Mesendoderm (in vitro differentiated cells): ENCODE results near the gene B9D1.

Source experiments
- DNase-seq: peaks from one replicate; pipeline ENCODE4 v3.0.0; 2013
- H2AK5ac ChIP-seq: 2 replicates; pipeline ENCODE4 v1.6.1; 2013; ENCODE audit warnings: low read length, inconsistent platforms
- H2BK120ac ChIP-seq: 2 replicates; pipeline ENCODE4 v1.6.1; 2013; ENCODE audit warnings: low read depth, mild to moderate bottlenecking, low read length, moderate library complexity, mixed read lengths
- H2BK15ac ChIP-seq: replicated peaks from 2 replicates; pipeline ENCODE4 v1.6.1; 2013; ENCODE audit warnings: low read depth, mild to moderate bottlenecking, moderate library complexity
- H2BK5ac ChIP-seq: 2 replicates; pipeline ENCODE4 v1.6.1; 2013; ENCODE audit warnings: low read length, inconsistent platforms
- H3K18ac ChIP-seq: 2 replicates; pipeline ENCODE4 v1.6.1; 2013; ENCODE audit warnings: mild to moderate bottlenecking, low read length, mixed read lengths
- H3K23ac ChIP-seq: one replicate; pipeline ENCODE4 v1.6.1; 2013; ENCODE audit warnings: low read length
- H3K27ac ChIP-seq: 2 replicates; pipeline ENCODE4 v1.5.1; 2013; ENCODE audit warnings: low read depth, mild to moderate bottlenecking, inconsistent platforms, low read length, moderate library complexity
- H3K27me3 ChIP-seq: 2 replicates; pipeline ENCODE4 v1.6.1; 2013; ENCODE audit warnings: low read length, control low read depth, mild to moderate bottlenecking, inconsistent platforms; ENCODE audit not compliant: insufficient read depth, poor library complexity
- H3K36me3 ChIP-seq: 2 replicates; pipeline ENCODE4 v1.6.1; 2013; ENCODE audit warnings: low read length, inconsistent platforms; ENCODE audit not compliant: control insufficient read depth, insufficient read depth
- H3K4ac ChIP-seq: one replicate; pipeline ENCODE4 v1.6.1; 2013; ENCODE audit warnings: low read depth, mild to moderate bottlenecking, low read length, moderate library complexity
- H3K4me1 ChIP-seq: 2 replicates; pipeline ENCODE4 v1.6.1; 2013; ENCODE audit warnings: low read depth, low read length, inconsistent platforms; ENCODE audit not compliant: control insufficient read depth
- H3K4me2 ChIP-seq: 2 replicates; pipeline ENCODE4 v1.6.1; 2013; ENCODE audit warnings: low read length
- H3K4me3 ChIP-seq: 2 replicates; pipeline ENCODE4 v1.5.1; 2013; ENCODE audit warnings: mild to moderate bottlenecking, low read length
- H3K56ac ChIP-seq: one replicate; pipeline ENCODE4 v1.6.1; 2013; ENCODE audit warnings: low read length
- H3K79me1 ChIP-seq: 2 replicates; pipeline ENCODE4 v1.6.1; 2013; ENCODE audit warnings: low read length, inconsistent platforms
- H3K79me2 ChIP-seq: 2 replicates; pipeline ENCODE4 v1.6.1; 2013; ENCODE audit warnings: mild to moderate bottlenecking, low read length; ENCODE audit not compliant: control insufficient read depth, insufficient read depth
- H3K9ac ChIP-seq: 2 replicates; pipeline ENCODE4 v1.6.1; 2013; ENCODE audit warnings: low read length, inconsistent platforms
- H4K5ac ChIP-seq: one replicate; pipeline ENCODE4 v1.6.1; 2013; ENCODE audit warnings: low read length
- H4K8ac ChIP-seq: one replicate; pipeline ENCODE4 v1.6.1; 2013; ENCODE audit warnings: low read depth, mild to moderate bottlenecking, control low read depth, low read length, moderate library complexity
- WGBS: extraction: QIAGEN DNeasy Blood & Tissue Kit; methylation state at CpG from one replicate; pipeline ENCODE4 v1.1.7; 2013; ENCODE audit warnings: low lambda C conversion rate, missing lambda C conversion rate; ENCODE audit not compliant: insufficient coverage; ENCODE audit errors: extremely low coverage; 5-methylcytosine and 5-hydroxymethylcytosine counted together

Gene B9D1

GRCh38 chr17:19369846-19370492 is 7.4 kb upstream of the B9D1 start:
- H4K5ac ChIP-seq: no peak overlapping the region
- no peaks in the 10 kb centered on the region for H3K36me3 ChIP-seq
- no peaks in the 10 kb centered on the region for H3K4me1 ChIP-seq
- no peak overlapping the region for H2BK5ac ChIP-seq
- no peaks in the 10 kb centered on the region for H3K27me3 ChIP-seq
- no peak overlapping the region for H3K4ac ChIP-seq
- H3K79me1 ChIP-seq: no peaks in the 10 kb centered on the region
- no peak overlapping the region for H2BK120ac ChIP-seq
- H2BK15ac ChIP-seq: no peak overlapping the region
- no peak overlapping the region for H3K9ac ChIP-seq
- H3K4me2 ChIP-seq: no peak overlapping the region
- DNase-seq: no peak
- no CpG with 5 or more reads among the region's 12 CpGs for WGBS
- H4K8ac ChIP-seq: no peak overlapping the region
- no peaks in the 10 kb centered on the region for H3K79me2 ChIP-seq
- H3K18ac ChIP-seq: no peak overlapping the region
- H3K4me3 ChIP-seq: no peak overlapping the region
- no peak overlapping the region for H3K27ac ChIP-seq
- no peak overlapping the region for H3K23ac ChIP-seq
- no peak overlapping the region for H2AK5ac ChIP-seq
- no peak overlapping the region for H3K56ac ChIP-seq

DNA sequence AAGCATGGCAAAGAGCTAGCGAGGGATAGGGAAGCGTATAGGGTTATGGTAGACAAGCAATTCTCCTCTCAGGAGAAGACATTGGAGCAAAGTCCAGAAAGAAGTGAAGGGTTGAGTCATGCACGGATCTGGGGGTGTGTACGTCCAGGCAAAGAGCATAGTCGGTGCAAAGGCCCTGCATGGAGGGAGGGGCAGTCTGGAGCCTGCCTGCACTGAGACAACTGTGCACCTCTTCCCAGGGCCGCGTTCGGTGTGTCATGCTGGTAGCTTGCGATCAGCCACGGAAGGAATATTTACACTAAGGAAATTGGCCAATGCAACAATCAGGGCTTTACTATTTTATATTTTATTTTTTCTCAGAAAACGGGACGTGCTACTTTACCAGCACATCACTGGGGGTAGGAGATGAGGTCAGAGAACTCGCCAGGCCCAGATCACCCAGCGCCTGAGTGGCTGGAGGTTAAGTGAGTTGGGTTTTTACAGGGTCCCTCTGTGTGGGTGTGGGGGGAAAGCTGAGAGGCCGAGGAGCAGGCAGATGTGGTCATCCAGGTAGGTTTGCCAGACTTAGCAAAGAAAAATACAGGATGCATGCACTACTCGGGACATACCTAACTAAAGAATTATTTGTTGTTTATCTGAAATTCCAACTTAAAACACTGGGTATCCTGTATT is 6.7 kb upstream of the B9D1 start:
- DNase-seq: no peak
- Histone ChIP-seq H4K5ac (no peak overlapping the region), H4K8ac (no peak overlapping the region), H3K23ac (no peak overlapping the region), H3K4me3 (no peak overlapping the region), H3K4me1 (no peaks in the 10 kb centered on the region), H2AK5ac (no peak overlapping the region), H3K4ac (no peak overlapping the region), H3K79me2 (no peaks in the 10 kb centered on the region), H2BK120ac (no peak overlapping the region), H3K18ac (no peak overlapping the region), H3K27ac (no peak overlapping the region), H3K9ac (no peak overlapping the region), H2BK15ac (no peak overlapping the region), H2BK5ac (no peak overlapping the region), H3K56ac (no peak overlapping the region), H3K36me3 (no peaks in the 10 kb centered on the region), H3K27me3 (no peaks in the 10 kb centered on the region), H3K79me1 (no peaks in the 10 kb centered on the region), H3K4me2 (no peak overlapping the region)
- no CpG with 5 or more reads among the region's 16 CpGs for WGBS

DNA sequence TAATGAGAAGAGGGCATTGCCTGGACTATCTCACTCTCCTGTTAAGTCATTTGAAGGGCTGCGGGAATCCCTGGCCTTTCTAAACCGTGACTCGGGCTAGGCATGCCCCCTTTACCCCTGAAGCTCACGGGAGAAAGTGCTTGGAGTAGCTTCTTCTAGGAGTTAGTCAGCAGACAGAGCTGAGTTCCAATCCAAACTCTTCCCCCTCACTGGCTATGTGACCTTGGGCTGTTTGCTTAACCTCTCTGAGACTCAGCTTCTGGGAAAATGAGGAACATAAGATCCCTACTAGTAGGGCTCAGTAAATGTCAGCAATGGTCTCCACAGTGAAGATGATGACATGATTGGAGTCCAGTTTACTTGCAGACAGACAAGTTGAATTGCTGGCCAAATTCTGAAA is 5.7 kb upstream of the B9D1 start:
- no peak overlapping the region for H3K4me2 ChIP-seq
- WGBS: no CpG with 5 or more reads among the region's 4 CpGs
- H3K4me1 ChIP-seq: peaks cover 7% of the 10 kb centered on the region
- H3K27me3 ChIP-seq: no peaks in the 10 kb centered on the region
- H3K18ac ChIP-seq: no peak overlapping the region
- no peak overlapping the region for H3K4me3 ChIP-seq
- H2BK120ac ChIP-seq: no peak overlapping the region
- no peak overlapping the region for H2AK5ac ChIP-seq
- no peaks in the 10 kb centered on the region for H3K36me3 ChIP-seq
- H4K5ac ChIP-seq: no peak overlapping the region
- H3K27ac ChIP-seq: no peak overlapping the region
- H3K56ac ChIP-seq: no peak overlapping the region
- H3K9ac ChIP-seq: no peak overlapping the region
- no peak overlapping the region for H2BK15ac ChIP-seq
- H4K8ac ChIP-seq: no peak overlapping the region
- no peaks in the 10 kb centered on the region for H3K79me1 ChIP-seq
- no peak for DNase-seq
- no peak overlapping the region for H3K4ac ChIP-seq
- H2BK5ac ChIP-seq: no peak overlapping the region
- no peaks in the 10 kb centered on the region for H3K79me2 ChIP-seq
- H3K23ac ChIP-seq: no peak overlapping the region

DNA sequence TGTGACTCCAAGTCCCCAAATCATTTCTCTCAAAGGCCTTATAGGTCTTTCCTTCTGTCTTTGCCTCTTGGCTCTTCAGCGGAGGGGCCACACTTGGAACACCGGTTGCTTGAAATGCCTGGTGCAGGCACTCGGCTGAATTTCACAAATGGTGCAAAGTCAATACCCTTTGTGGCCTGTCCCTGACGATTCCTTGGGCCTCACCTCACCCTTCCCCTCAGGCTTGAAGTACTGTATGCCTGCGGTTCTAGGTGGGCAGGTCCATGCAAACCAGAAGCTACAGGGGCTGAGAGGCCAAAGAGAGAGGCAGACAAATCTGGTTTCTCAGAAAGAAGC is 4.1 kb upstream of the B9D1 start:
- Histone ChIP-seq H2AK5ac (no peak overlapping the region), H3K9ac (no peak overlapping the region), H3K79me1 (peaks cover 6% of the 10 kb centered on the region), H4K8ac (no peak overlapping the region), H3K23ac (no peak overlapping the region), H3K4ac (no peak overlapping the region), H3K4me1 (peaks cover 10% of the 10 kb centered on the region), H3K79me2 (no peaks in the 10 kb centered on the region), H3K36me3 (no peaks in the 10 kb centered on the region), H3K4me3 (no peak overlapping the region), H2BK5ac (no peak overlapping the region), H3K27me3 (no peaks in the 10 kb centered on the region), H3K18ac (no peak overlapping the region), H2BK15ac (no peak overlapping the region), H3K56ac (peak overlapping the region; percentile 56), H3K4me2 (no peak overlapping the region), H2BK120ac (no peak overlapping the region), H3K27ac (no peak overlapping the region), H4K5ac (no peak overlapping the region)
- WGBS: no CpG with 5 or more reads among the region's 5 CpGs
- no peak for DNase-seq

DNA sequence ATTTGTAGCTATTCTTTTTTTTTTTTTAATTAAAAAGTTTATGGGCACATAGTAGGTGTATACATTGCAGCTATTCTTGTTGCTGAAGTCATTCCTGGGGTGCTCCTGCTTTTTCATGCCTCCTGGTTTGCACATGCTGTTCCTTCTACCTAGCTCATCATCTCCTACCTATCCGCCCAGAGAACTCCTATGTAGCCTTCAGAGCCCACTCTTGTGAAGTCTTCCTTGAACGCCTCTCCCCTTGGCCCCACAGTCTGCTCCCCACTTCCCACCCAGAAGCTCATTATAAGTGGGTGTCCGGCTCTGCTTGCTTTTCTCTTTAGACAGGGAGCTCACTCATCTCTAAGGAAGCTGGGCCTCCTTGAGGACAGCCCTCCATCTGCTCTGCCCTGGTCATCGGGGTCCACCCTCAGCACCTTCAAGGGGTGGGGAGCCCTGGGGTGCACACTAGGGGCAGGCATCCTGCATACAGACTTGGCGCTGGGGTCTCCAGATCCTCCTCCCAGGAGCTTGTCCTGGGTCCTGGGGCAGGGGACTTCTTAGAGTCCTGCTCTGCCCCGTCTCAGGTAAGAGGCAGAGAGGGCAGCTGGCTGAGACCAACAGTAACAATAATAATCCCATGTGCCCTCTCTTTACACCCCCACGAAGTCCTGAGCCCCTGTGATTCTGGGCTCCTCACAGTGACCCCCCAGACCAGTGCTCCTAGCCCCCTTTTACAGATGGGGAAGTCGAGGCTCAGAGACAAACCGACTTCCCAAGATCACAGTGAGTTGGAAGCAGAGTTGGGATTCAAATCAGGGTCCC is 3.5 kb upstream of the B9D1 start:
- no peaks in the 10 kb centered on the region for H3K27me3 ChIP-seq
- no peak overlapping the region for H3K4ac ChIP-seq
- no peak overlapping the region for H3K27ac ChIP-seq
- H4K5ac ChIP-seq: no peak overlapping the region
- no peak overlapping the region for H2AK5ac ChIP-seq
- H3K18ac ChIP-seq: no peak overlapping the region
- no peak overlapping the region for H3K56ac ChIP-seq
- H3K79me2 ChIP-seq: no peaks in the 10 kb centered on the region
- H3K4me2 ChIP-seq: no peak overlapping the region
- peaks cover 10% of the 10 kb centered on the region for H3K4me1 ChIP-seq
- H3K23ac ChIP-seq: no peak overlapping the region
- H2BK5ac ChIP-seq: no peak overlapping the region
- WGBS: no CpG with 5 or more reads among the region's 9 CpGs
- peaks cover 6% of the 10 kb centered on the region for H3K79me1 ChIP-seq
- DNase-seq: no peak
- H3K9ac ChIP-seq: no peak overlapping the region
- no peak overlapping the region for H4K8ac ChIP-seq
- H3K4me3 ChIP-seq: no peak overlapping the region
- no peaks in the 10 kb centered on the region for H3K36me3 ChIP-seq
- H2BK120ac ChIP-seq: no peak overlapping the region
- H2BK15ac ChIP-seq: no peak overlapping the region
